Stomach (tissue), 4 donors: ENCODE results near the gene BAIAP3.

Experiments used
- CTCF ChIP-seq, 7 experiments: fragments of 450-650 bp in 4 of 7; fragments of 200-600 bp in 3 of 7; sonication (generic) in 3 of 7; IDR thresholded peaks; one replicate each; pipeline ENCODE4 v1.5.1; 2016 to 2019; ENCODE audit warnings: antibody characterized with exemption in 7 of 7, control low read depth in 2 of 7, mild to moderate bottlenecking in 1 of 7
- POLR2A ChIP-seq, 4 donors: fragments of 450-650 bp; IDR thresholded peaks; one replicate each; pipeline ENCODE4 v1.6.1; 2016; ENCODE audit warnings: antibody characterized with exemption in 4 of 4, control low read depth in 2 of 4, mild to moderate bottlenecking in 1 of 4, moderate library complexity in 1 of 4
- POLR2AphosphoS5 ChIP-seq, 3 donors: sonication (generic); formaldehyde crosslinking; IDR thresholded peaks; one replicate each; pipeline ENCODE4 v1.6.1; 2016; ENCODE audit warnings: antibody characterized with exemption in 3 of 3

- no peak for TF ChIP-seq CTCF (IDR thresholded peaks at IDR 0.05)
- TF ChIP-seq POLR2AphosphoS5 (IDR thresholded peaks at IDR 0.05) = no peak
- no peak for TF ChIP-seq POLR2A (IDR thresholded peaks at IDR 0.05)
These were observed 46.8 kb upstream of the BAIAP3 start for GRCh38 chr16:1286513-1287094.
